Caki2 (cell line): Measurements from ENCODE around the gene CDK4. TPM values are rescaled to one million over a fixed set of nuclear protein-coding genes. Genes with fewer than 3 reads are reported as not detected.

Experiments
- DNase-seq: peaks from one replicate; pipeline ENCODE4 v3.0.0-alpha.2; 2015; ENCODE audit warnings: low read depth
- in situ Hi-C: cut with HindIII; loops from 2 replicates; pipeline ENCODE4 v1.10.0; 2016; ENCODE audit warnings: low sequenced_read_pairs, low pct_unique_long_range_greater_than_20kb, mixed read lengths
- total RNA-seq: library from RNA; depleted of rRNA; stranded (reverse); fragments of >200 nt; shearing (Covaris generic); gene quantifications from 2 replicates; pipeline ENCODE4 v1.2.3, GENCODE V29; 2014; ENCODE audit warnings: low replicate concordance

Gene CDK4
- total RNA-seq, 1 experiment from 2014 or later = 654 TPM

- in situ Hi-C loops = no loop called here
Measured at GRCh38 chr12:57759360-57759980, 7.4 kb upstream of the CDK4 start.

DNA sequence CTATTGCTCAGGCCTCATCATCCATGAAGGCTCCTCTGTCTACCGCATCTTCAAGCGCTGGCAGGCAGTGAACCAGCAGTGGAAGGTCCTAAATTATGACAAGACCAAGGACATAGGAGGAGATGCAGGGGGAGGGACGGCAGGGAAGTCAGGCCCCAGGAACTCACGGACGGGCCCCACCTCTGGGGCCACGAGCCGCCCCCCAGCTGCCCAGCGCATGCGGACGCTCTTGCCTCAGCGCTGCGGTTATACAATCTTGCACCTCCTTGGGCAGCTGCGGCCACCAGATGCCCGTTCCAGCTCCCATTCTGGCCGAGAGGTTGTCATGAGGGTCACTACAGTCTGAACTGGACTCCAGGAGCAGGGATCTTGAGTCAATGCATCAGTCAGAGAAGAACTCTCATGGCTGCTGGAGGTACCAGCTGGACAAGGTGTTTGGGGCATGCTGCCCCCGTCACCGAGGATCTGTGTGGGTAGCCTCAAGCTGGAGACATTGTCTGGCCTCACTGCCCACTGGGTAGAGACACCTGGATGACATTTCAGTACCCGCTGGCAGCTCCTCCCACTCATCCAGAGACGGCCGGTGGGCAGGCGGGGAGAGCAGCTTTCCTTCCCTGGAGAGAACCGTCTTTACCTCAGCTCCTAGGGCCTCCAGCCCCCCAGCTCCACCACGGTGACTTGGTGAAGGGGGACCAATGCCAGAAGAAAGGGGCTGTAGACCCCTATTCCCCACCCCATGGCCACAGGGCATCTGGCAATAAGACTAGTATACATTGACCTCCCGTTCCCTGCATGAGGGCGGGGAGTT, 6.6 kb upstream of the CDK4 start:
- in situ Hi-C loops = no loop called here
- no peak for DNase-seq

More at GRCh38 chr12:57759360-57759980, 7.4 kb upstream of the CDK4 start:
- DNase-seq = no peak

GRCh38 chr12:57757771-57758170, 5.7 kb upstream of the CDK4 start:
- no peak for DNase-seq
- in situ Hi-C loops = no loop called here

DNA sequence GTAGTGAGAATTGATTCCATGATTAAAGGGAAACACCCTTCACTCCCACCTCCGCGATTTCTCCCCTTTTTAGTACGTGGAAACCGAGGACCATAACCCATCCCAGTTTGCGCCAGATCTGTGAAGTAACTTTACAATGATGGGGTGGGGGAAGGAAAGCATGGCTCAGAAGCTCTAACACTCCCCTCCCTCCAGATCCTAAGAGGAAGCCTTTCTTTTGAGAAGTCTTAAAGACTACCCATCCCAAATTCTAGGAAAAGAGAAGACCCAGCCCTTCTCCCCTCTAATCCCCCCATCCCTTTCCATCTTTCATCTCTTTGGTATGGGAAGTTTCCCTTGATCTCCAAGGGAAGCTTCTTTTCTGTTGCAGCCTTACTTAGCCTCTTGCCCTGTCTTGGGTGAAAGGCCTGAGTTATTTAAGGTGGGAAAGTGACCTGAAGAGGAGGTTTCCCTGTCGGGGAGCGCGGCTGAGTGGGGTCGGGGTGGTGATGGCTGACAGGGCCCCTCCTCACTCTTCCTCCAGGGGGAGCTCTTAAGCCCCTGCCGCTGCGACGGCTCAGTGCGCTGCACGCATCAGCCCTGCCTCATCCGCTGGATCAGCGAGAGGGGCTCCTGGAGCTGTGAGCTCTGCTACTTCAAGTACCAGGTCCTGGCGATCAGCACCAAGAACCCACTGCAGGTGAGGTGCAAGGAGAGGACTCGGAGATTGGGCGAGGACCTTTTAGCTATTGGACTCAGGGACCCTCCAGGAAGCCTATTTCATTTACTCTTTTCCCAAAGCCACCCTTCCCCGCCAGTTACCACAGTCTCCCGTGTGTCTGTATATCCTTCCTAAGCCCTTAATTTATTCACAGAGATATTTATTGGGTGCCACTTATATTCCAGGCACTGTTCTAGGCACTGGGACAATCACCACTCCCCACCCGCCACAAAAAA, 4.6 kb upstream of the CDK4 start:
- in situ Hi-C loops = no loop called here
- DNase-seq = no peak

- DNase-seq = no peak
- in situ Hi-C loops = no loop called here
Measured at GRCh38 chr12:57755454-57756372, 3.6 kb upstream of the CDK4 start.

DNA sequence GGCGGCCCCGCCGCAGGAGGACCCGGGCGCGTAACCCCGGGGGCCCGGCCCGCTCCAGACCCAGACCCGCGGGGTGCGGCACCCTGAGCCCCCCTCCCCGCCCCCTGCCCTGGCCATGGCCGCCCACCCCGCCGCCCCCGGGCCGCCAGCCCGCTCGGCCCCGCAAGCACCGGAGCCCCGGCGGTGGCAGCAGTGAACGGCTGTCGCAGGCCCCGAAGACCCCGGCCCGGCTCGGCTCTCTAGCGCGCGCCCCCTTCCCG, 3.0 kb upstream of the CDK4 start:
- in situ Hi-C loops = no loop called here
- DNase-seq = no peak

DNA sequence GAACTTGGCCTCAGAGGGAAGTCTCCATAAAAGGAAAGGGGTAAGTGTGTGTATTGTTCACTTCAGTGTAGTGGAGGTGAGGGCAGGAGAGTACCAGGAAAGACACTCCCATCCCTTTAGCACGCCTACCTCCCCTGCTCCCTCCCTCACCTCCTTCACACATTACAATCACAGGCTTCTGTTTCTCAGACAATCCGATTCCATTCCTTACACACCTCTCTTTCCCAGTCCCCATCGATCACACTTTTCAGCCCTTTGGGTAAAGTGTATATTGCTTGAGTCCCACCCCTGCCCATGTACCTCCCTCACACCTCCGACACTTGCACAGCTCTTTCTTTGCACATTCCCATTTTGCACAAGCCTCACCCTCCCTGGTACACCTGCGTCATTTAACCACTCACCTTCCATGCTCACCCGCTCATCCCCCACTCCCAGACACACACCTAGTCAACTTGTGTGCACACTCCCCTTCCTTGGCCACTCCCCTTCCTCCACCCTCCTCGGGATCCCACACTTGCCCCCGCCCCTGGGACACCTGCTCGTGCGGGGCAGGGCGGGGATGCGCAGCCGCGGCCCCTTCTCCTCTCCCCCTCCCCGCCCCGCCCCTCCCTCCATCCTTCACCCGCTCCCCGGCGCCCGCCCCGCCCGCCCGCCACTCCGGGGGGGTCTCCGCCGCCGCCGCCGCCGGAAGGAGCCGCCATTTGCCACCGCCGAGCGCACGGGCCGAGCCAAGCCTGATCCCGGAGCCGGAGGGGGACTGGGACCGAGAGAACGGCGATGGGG, 2.5 kb upstream of the CDK4 start, which contains the start of gene MARCHF9:
TSS of gene MARCHF9 (plus strand) at position 693 of the 783 bp plus-strand sequence. CDS start 426 bp downstream, outside the sequence.
- peak; percentile 70 for DNase-seq
- in situ Hi-C loops = no loop called here

GRCh38 chr12:57753756-57754337, 1.7 kb upstream of the CDK4 start:
- in situ Hi-C loops = no loop called here

DNA sequence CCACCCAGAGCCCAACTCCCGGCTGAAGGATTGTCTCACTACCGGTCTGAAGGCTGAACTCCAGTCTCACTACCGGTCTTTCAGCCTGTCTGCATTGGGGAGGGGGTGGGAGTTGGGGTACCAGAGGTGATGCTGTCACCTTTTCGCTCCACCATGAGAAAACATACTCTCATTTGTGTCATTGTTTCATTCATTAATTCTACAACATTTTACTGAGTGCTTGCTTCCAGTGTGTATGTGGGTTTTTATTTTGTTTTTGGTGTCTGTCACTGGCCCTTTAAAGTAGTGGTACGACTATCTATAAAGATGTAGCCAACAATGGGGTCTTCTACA, 524 bp upstream of the CDK4 start:
- in situ Hi-C loops = no loop called here

More at GRCh38 chr12:57753756-57754337, 1.7 kb upstream of the CDK4 start:
- DNase-seq = no peak

GRCh38 chr12:57751432-57751787, 700 bp downstream of the CDK4 start:
- in situ Hi-C loops = no loop called here
- DNase-seq = no peak

More for the DNA sequence above, 524 bp upstream of the CDK4 start:
- DNase-seq = no peak

- in situ Hi-C loops = no loop called here
Measured at GRCh38 chr12:57750561-57751431, 1.3 kb downstream of the CDK4 start.

DNA sequence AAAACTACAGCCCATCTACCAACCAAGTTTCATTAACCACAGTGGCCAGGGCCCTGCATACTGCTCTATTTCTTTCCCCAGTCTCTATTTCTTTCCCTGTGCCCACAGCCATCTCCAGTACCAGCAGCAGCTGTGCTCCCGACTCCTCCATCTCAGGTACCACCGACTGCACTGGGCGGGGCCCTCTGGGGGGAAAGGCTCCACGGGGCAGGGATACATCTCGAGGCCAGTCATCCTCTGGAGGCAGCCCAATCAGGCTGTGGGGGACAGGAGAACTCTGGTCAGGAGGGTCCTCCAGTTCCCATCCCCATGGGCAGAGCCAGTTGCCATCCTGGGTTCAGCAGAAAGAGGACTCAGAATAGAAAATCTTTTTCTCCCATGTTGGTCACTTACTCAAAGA, 3.0 kb downstream of the CDK4 start:
- no peak for DNase-seq
- in situ Hi-C loops = no loop called here

More at GRCh38 chr12:57750561-57751431, 1.3 kb downstream of the CDK4 start:
- no peak for DNase-seq

GRCh38 chr12:57746025-57746424, 6.1 kb downstream of the CDK4 start:
- in situ Hi-C loops = no loop called here
- DNase-seq = no peak

DNA sequence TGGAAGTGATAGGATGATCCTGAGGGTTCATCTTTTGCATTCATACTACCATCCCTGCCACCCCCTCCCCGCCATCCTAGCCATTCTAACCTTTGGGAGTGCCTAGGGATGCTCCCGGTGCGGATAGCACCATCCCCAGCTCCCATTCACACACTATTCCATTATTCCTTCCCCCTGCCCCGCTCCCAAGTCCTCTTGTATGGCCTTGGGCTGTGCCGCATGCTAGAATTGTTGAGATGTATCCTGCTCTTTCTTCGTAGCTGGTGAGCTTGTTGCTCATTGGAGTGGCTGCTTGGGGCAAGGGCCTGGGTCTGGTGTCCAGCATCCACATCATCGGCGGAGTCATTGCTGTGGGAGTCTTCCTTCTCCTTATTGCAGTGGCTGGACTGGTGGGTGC, 6.6 kb downstream of the CDK4 start:
- in situ Hi-C loops = no loop called here
- no peak for DNase-seq

DNA sequence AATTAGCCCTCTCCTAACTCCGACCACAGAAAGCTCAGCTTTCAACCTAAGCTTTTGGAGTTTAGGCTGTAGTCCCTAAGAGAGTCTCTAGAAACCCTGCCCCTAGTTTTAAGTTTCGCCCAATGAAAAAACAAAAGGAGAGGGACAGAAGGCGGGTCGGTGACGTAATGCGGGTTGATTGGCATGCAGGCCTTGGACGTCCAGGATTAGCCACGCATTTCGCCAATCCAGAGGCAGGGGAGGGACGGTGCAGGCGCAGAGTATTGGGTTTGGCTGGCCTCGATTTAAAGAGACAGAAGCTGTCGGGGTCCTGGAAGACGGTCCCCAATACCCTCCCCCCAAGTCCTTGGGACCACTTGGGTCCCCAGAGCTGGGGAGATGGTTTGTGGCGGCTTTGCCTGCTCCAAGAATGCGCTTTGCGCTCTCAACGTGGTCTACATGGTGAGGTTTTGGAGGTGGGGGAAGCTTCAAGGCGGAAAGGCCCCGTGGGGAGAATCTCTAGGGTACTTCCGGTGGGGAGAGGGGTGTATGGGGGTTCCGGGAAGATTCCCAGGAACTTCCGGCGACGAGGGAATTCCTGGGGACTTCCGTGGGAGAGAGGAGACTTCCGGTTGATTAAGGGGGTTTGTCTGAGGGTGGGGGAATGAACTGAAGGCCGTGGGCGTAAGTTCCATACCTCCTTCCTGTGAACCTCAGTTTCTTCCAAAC, 7.2 kb downstream of the CDK4 start, which contains the start of gene TSPAN31:
TSS of gene TSPAN31 (plus strand) at position 263 of the 708 bp plus-strand sequence. CDS start at position 379, 116 bp downstream.
- in situ Hi-C loops = no loop called here

More for the DNA sequence above, 7.2 kb downstream of the CDK4 start, which contains the start of gene TSPAN31:
- DNase-seq = peak; percentile 99
